SK-N-SH (cell line): Measurements from ENCODE around the gene PAM.

ENCODE experiments used
- FOXM1 ChIP-seq: IDR thresholded peaks from 2 replicates; pipeline ENCODE4 v1.4.0; 2012; ENCODE audit warnings: low read depth, mild to moderate bottlenecking
- GABPA ChIP-seq: IDR thresholded peaks from 2 replicates; pipeline ENCODE4 v1.4.0; 2012; ENCODE audit warnings: low read depth, mild to moderate bottlenecking
- POLR2AphosphoS5 ChIP-seq: IDR thresholded peaks from 2 replicates; pipeline ENCODE4 v1.6.1; 2012; ENCODE audit warnings: low read depth, low read length
- SIN3A ChIP-seq: IDR thresholded peaks from 2 replicates; pipeline ENCODE4 v1.6.1; 2012; ENCODE audit warnings: low read depth, mild to moderate bottlenecking, low read length, moderate library complexity, borderline replicate concordance
- YY1 ChIP-seq: IDR thresholded peaks from 2 replicates; pipeline ENCODE4 v1.4.0; 2012; ENCODE audit warnings: low read depth, mild to moderate bottlenecking
- TF ChIP-seq, protein P1 (sequence below): fragments of 200-600 bp; sonication (generic); IDR thresholded peaks from 2 replicates; pipeline ENCODE4 v1.6.1; 2017; ENCODE audit warnings: antibody characterized with exemption, mild to moderate bottlenecking, moderate library complexity
- TF ChIP-seq, protein P2 (sequence below): IDR thresholded peaks from 2 replicates; pipeline ENCODE4 v1.4.0; 2012; ENCODE audit warnings: low read depth

DNA sequence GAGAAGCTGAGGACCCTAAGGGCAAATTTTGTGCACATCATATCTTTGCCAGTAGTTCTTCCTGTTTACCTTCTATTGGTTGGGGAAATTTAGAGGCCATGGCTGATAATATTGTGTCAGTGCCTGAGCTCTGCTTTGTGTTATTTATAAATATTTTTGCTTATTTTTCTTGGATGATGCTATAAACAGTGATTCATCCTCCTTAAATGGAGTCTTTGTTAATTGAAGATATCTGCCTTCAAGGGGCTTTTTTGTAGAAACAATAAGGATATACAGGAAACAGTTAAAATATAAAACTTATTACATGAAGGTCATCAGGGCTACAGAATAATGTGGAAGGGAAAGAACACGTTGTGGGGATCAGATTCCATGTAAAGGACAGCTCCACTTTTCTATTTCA is 78.0 kb downstream of the PAM start:
- TF ChIP-seq, protein P1, sequence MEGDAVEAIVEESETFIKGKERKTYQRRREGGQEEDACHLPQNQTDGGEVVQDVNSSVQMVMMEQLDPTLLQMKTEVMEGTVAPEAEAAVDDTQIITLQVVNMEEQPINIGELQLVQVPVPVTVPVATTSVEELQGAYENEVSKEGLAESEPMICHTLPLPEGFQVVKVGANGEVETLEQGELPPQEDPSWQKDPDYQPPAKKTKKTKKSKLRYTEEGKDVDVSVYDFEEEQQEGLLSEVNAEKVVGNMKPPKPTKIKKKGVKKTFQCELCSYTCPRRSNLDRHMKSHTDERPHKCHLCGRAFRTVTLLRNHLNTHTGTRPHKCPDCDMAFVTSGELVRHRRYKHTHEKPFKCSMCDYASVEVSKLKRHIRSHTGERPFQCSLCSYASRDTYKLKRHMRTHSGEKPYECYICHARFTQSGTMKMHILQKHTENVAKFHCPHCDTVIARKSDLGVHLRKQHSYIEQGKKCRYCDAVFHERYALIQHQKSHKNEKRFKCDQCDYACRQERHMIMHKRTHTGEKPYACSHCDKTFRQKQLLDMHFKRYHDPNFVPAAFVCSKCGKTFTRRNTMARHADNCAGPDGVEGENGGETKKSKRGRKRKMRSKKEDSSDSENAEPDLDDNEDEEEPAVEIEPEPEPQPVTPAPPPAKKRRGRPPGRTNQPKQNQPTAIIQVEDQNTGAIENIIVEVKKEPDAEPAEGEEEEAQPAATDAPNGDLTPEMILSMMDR: no peak
- no peak for TF ChIP-seq SIN3A
- TF ChIP-seq, protein P2, sequence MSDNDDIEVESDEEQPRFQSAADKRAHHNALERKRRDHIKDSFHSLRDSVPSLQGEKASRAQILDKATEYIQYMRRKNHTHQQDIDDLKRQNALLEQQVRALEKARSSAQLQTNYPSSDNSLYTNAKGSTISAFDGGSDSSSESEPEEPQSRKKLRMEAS: no peak
- no peak for TF ChIP-seq POLR2AphosphoS5
- no peak for TF ChIP-seq GABPA
- no peak for TF ChIP-seq YY1
- no peak for TF ChIP-seq FOXM1
